Measurements from ENCODE around the gene ANXA1. TPM values are rescaled to one million over a fixed set of nuclear protein-coding genes. Genes with fewer than 3 reads are reported as not detected.

The ANXA1 gene
- total RNA-seq, 2 experiments from 2014 or later = 88.2 to 90.8 TPM

- Mint-ChIP-seq H3K4me3 (no peak overlapping the region), H3K27ac (no peak overlapping the region), H3K4me1 (ENCODE audit: low read depth) (peaks cover 9% of the 10 kb centered on the region), H3K36me3 (ENCODE audit: low read depth) (peaks cover 35% of the 10 kb centered on the region), H3K9me3 (ENCODE audit: insufficient read depth) (no peaks in the 10 kb centered on the region), H3K27me3 (ENCODE audit: low read depth) (no peaks in the 10 kb centered on the region)
- ATAC-seq (no peak), DNase-seq (no peak)
- ChIA-PET POLR2A (interaction anchor here (1.5 kb wide), 1 partner anchor 15 kb away, joined by 3 read pairs; no protein-coding TSS in a partner anchor), CTCF (interaction anchor here (1.0 to 3.1 kb wide), 3 partner anchors 7 to 63 kb away, joined by 3 to 13 read pairs (median 4); no protein-coding TSS in a partner anchor)
Observed at GRCh38 chr9:73170185-73170957, 18.7 kb downstream of the ANXA1 start.

- Mint-ChIP-seq H3K4me1 (ENCODE audit: low read depth) (peaks cover under 1% of the 10 kb centered on the region), H3K4me3 (no peak overlapping the region), H3K27ac (no peak overlapping the region), H3K9me3 (ENCODE audit: insufficient read depth) (no peaks in the 10 kb centered on the region), H3K27me3 (ENCODE audit: low read depth) (no peaks in the 10 kb centered on the region), H3K36me3 (ENCODE audit: low read depth) (peaks cover 13% of the 10 kb centered on the region)
- POLR2A ChIA-PET = no interaction called here
- ATAC-seq (peak; percentile 20), DNase-seq (no peak)
- CTCF ChIA-PET = interaction anchor here (1.3 to 3.1 kb wide), 3 partner anchors 57 to 65 kb away, joined by 3 to 13 read pairs (median 4); no protein-coding TSS in a partner anchor
Observed at GRCh38 chr9:73172901-73173215, 21.2 kb downstream of the ANXA1 start.

- ATAC-seq (peak; percentile 17), DNase-seq (no peak)
- Mint-ChIP-seq H3K4me1 (ENCODE audit: low read depth) (no peaks in the 10 kb centered on the region), H3K27ac (no peak overlapping the region), H3K36me3 (ENCODE audit: low read depth) (peaks cover 5% of the 10 kb centered on the region), H3K9me3 (ENCODE audit: insufficient read depth) (no peaks in the 10 kb centered on the region), H3K27me3 (ENCODE audit: low read depth) (no peaks in the 10 kb centered on the region), H3K4me3 (no peak overlapping the region)
- ChIA-PET CTCF (interaction anchor here (1.3 to 1.7 kb wide), 2 partner anchors 58 to 62 kb away, joined by 3 to 4 read pairs; no protein-coding TSS in a partner anchor), POLR2A (no interaction called here)
Observed at GRCh38 chr9:73173557-73174329, 22.1 kb downstream of the ANXA1 start.

GRCh38 chr9:73174330-73174980, 22.8 kb downstream of the ANXA1 start:
- ATAC-seq (no peak), DNase-seq (no peak)
- H3K27me3 Mint-ChIP-seq (ENCODE audit: low read depth) = no peaks in the 10 kb centered on the region
- ChIA-PET CTCF (no interaction called here), POLR2A (no interaction called here)
- no peaks in the 10 kb centered on the region for H3K4me1 Mint-ChIP-seq (ENCODE audit: low read depth)
- H3K4me3 Mint-ChIP-seq = no peak overlapping the region
- peaks cover 2% of the 10 kb centered on the region for H3K36me3 Mint-ChIP-seq (ENCODE audit: low read depth)
- H3K27ac Mint-ChIP-seq = no peak overlapping the region
- H3K9me3 Mint-ChIP-seq (ENCODE audit: insufficient read depth) = no peaks in the 10 kb centered on the region

GRCh38 chr9:73176450-73176875, 24.8 kb downstream of the ANXA1 start:
- Mint-ChIP-seq H3K36me3 (ENCODE audit: low read depth) (no peaks in the 10 kb centered on the region), H3K4me3 (no peak overlapping the region), H3K4me1 (ENCODE audit: low read depth) (no peaks in the 10 kb centered on the region), H3K9me3 (ENCODE audit: insufficient read depth) (no peaks in the 10 kb centered on the region), H3K27me3 (ENCODE audit: low read depth) (no peaks in the 10 kb centered on the region), H3K27ac (no peak overlapping the region)
- ATAC-seq = no peak
- POLR2A ChIA-PET = interaction anchor here (0.7 kb wide), 1 partner anchor 62 kb away, joined by 3 read pairs; no protein-coding TSS in a partner anchor
- no peak for DNase-seq
- CTCF ChIA-PET = interaction anchor here (0.7 to 8.6 kb wide), 5 partner anchors 23 to 70 kb away, joined by 3 to 124 read pairs (median 5); partner anchors contain the start of gene ANXA1

GRCh38 chr9:73178044-73178443, 26.4 kb downstream of the ANXA1 start:
- ChIA-PET POLR2A (no interaction called here), CTCF (interaction anchor here (0.7 to 8.6 kb wide), 3 partner anchors 8 to 67 kb away, joined by 3 to 124 read pairs (median 4); no protein-coding TSS in a partner anchor)
- no peak overlapping the region for H3K27ac Mint-ChIP-seq
- ATAC-seq (no peak), DNase-seq (no peak)
- H3K27me3 Mint-ChIP-seq (ENCODE audit: low read depth) = no peaks in the 10 kb centered on the region
- H3K9me3 Mint-ChIP-seq (ENCODE audit: insufficient read depth) = no peaks in the 10 kb centered on the region
- no peaks in the 10 kb centered on the region for H3K4me1 Mint-ChIP-seq (ENCODE audit: low read depth)
- H3K36me3 Mint-ChIP-seq (ENCODE audit: low read depth) = no peaks in the 10 kb centered on the region
- no peak overlapping the region for H3K4me3 Mint-ChIP-seq

- Mint-ChIP-seq H3K36me3 (ENCODE audit: low read depth) (no peaks in the 10 kb centered on the region), H3K27ac (no peak overlapping the region), H3K27me3 (ENCODE audit: low read depth) (no peaks in the 10 kb centered on the region), H3K4me3 (no peak overlapping the region), H3K9me3 (ENCODE audit: insufficient read depth) (no peaks in the 10 kb centered on the region), H3K4me1 (ENCODE audit: low read depth) (no peaks in the 10 kb centered on the region)
- POLR2A ChIA-PET = no interaction called here
- DNase-seq = no peak
- CTCF ChIA-PET = interaction anchor here (1.5 to 8.6 kb wide), 2 partner anchors 9 to 68 kb away, joined by 4 to 124 read pairs; no protein-coding TSS in a partner anchor
- ATAC-seq = no peak
Observed at GRCh38 chr9:73179589-73179988, 27.9 kb downstream of the ANXA1 start.

GRCh38 chr9:73180403-73180802, 28.7 kb downstream of the ANXA1 start:
- no peaks in the 10 kb centered on the region for H3K4me1 Mint-ChIP-seq (ENCODE audit: low read depth)

GRCh38 chr9:73182928-73183327, 31.3 kb downstream of the ANXA1 start:
- POLR2A ChIA-PET = no interaction called here

More at GRCh38 chr9:73180403-73180802, 28.7 kb downstream of the ANXA1 start:
- DNase-seq (no peak), ATAC-seq (no peak)
- ChIA-PET CTCF (interaction anchor here (8.6 kb wide), 1 partner anchor 69 kb away, joined by 124 read pairs; no protein-coding TSS in a partner anchor), POLR2A (no interaction called here)
- no peaks in the 10 kb centered on the region for H3K36me3 Mint-ChIP-seq (ENCODE audit: low read depth)
- H3K9me3 Mint-ChIP-seq (ENCODE audit: insufficient read depth) = no peaks in the 10 kb centered on the region
- no peak overlapping the region for H3K27ac Mint-ChIP-seq
- no peaks in the 10 kb centered on the region for H3K27me3 Mint-ChIP-seq (ENCODE audit: low read depth)
- H3K4me3 Mint-ChIP-seq = no peak overlapping the region

GRCh38 chr9:73183428-73183827, 31.8 kb downstream of the ANXA1 start:
- H3K9me3 Mint-ChIP-seq (ENCODE audit: insufficient read depth) = no peaks in the 10 kb centered on the region
- peaks cover 9% of the 10 kb centered on the region for H3K27me3 Mint-ChIP-seq (ENCODE audit: low read depth)
- no peak overlapping the region for H3K27ac Mint-ChIP-seq
- H3K4me1 Mint-ChIP-seq (ENCODE audit: low read depth) = no peaks in the 10 kb centered on the region
- no peak overlapping the region for H3K4me3 Mint-ChIP-seq
- no peaks in the 10 kb centered on the region for H3K36me3 Mint-ChIP-seq (ENCODE audit: low read depth)
- POLR2A ChIA-PET = no interaction called here
- DNase-seq (no peak), ATAC-seq (no peak)
- CTCF ChIA-PET = interaction anchor here (1.0 to 8.6 kb wide), 8 partner anchors 20 to 94 kb away, joined by 3 to 124 read pairs (median 3); partner anchors contain the start of gene ANXA1

More at GRCh38 chr9:73182928-73183327, 31.3 kb downstream of the ANXA1 start:
- Mint-ChIP-seq H3K4me3 (no peak overlapping the region), H3K36me3 (ENCODE audit: low read depth) (no peaks in the 10 kb centered on the region), H3K27me3 (ENCODE audit: low read depth) (peaks cover 6% of the 10 kb centered on the region), H3K9me3 (ENCODE audit: insufficient read depth) (no peaks in the 10 kb centered on the region), H3K27ac (no peak overlapping the region), H3K4me1 (ENCODE audit: low read depth) (no peaks in the 10 kb centered on the region)
- DNase-seq (no peak), ATAC-seq (no peak)
- CTCF ChIA-PET = interaction anchor here (1.0 to 8.6 kb wide), 10 partner anchors 20 to 103 kb away, joined by 3 to 124 read pairs (median 3); partner anchors contain the start of gene ANXA1
